DOHH2 (cell line): ENCODE results near the gene CTDP1.
"Not testable (repeated sequence)": the region's sequence is repeated elsewhere in the genome, so short reads cannot be mapped to it uniquely, and the experiment has no call there.

ENCODE experiments used
- H3F3A ChIP-seq: fragments of 200-600 bp; sonication (generic), shearing (Covaris generic); 2 replicates; pipeline ENCODE4 v1.6.0; 2016; ENCODE audit warnings: antibody characterized with exemption, mild to moderate bottlenecking; ENCODE audit not compliant: control insufficient read depth, insufficient read depth
- H3K27ac ChIP-seq: fragments of 200-600 bp; sonication (generic); 2 replicates; pipeline ENCODE4 v1.5.1; 2014; ENCODE audit warnings: low read depth, mild to moderate bottlenecking, low read length, moderate library complexity
- H3K27me3 ChIP-seq: fragments of 200-600 bp; sonication (generic); 2 replicates; pipeline ENCODE4 v1.6.1; 2014; ENCODE audit warnings: mild to moderate bottlenecking, low read length, mixed read lengths; ENCODE audit not compliant: control insufficient read depth
- H3K36me3 ChIP-seq: fragments of 200-600 bp; sonication (generic); 2 replicates; pipeline ENCODE4 v1.6.1; 2014; ENCODE audit warnings: mild to moderate bottlenecking, low read length, moderate library complexity, mixed read lengths; ENCODE audit not compliant: control insufficient read depth
- H3K4me1 ChIP-seq: fragments of 200-600 bp; sonication (generic); 2 replicates; pipeline ENCODE4 v1.6.1; 2014; ENCODE audit warnings: mild to moderate bottlenecking, low read length, mixed read lengths; ENCODE audit not compliant: control insufficient read depth
- H3K4me2 ChIP-seq: fragments of 200-600 bp; sonication (generic); 2 replicates; pipeline ENCODE4 v1.6.0; 2014; ENCODE audit warnings: mild to moderate bottlenecking, low read length, moderate library complexity
- H3K4me3 ChIP-seq: fragments of 200-600 bp; sonication (generic); 2 replicates; pipeline ENCODE4 v1.5.1; 2014; ENCODE audit warnings: mild to moderate bottlenecking, low read length, mixed read lengths
- H3K79me2 ChIP-seq: fragments of 200-600 bp; sonication (generic); 2 replicates; pipeline ENCODE4 v1.6.1; 2014; ENCODE audit warnings: mild to moderate bottlenecking, low read length, mixed read lengths; ENCODE audit not compliant: control insufficient read depth
- H3K9me2 ChIP-seq: fragments of 200-600 bp; sonication (generic); replicated peaks from 2 replicates; pipeline ENCODE4 v1.6.1; 2014; ENCODE audit warnings: mild to moderate bottlenecking, low read length, mixed read lengths; ENCODE audit not compliant: control insufficient read depth
- H3K9me3 ChIP-seq: fragments of 200-600 bp; sonication (generic); 2 replicates; pipeline ENCODE4 v1.6.1; 2014; ENCODE audit warnings: antibody characterized with exemption, low read length, mixed read lengths; ENCODE audit not compliant: control insufficient read depth, insufficient read depth
- H4K20me1 ChIP-seq: fragments of 200-600 bp; sonication (generic); 2 replicates; pipeline ENCODE4 v1.6.0; 2014; ENCODE audit warnings: low read depth, mild to moderate bottlenecking, antibody characterized with exemption, low read length, moderate library complexity; ENCODE audit not compliant: control insufficient read depth, insufficient read depth
- CTCF ChIP-seq: fragments of 200-600 bp; sonication (generic); IDR thresholded peaks from one replicate; pipeline ENCODE4 v1.5.1; 2014; ENCODE audit warnings: antibody characterized with exemption, mild to moderate bottlenecking, low read depth, low read length; ENCODE audit not compliant: poor library complexity, severe bottlenecking
- EZH2phosphoT487 ChIP-seq: fragments of 200-600 bp; sonication (generic); IDR thresholded peaks from 2 replicates; pipeline ENCODE4 v1.6.1; 2017; ENCODE audit warnings: borderline replicate concordance, mild to moderate bottlenecking, antibody characterized with exemption, low read length, moderate library complexity, mixed read lengths

CTDP1 gene

GRCh38 chr18:79718126-79718525, 38.5 kb downstream of the CTDP1 start:
- Histone ChIP-seq H3K27me3 (no peaks in the 10 kb centered on the region), H3K9me3 (no peaks in the 10 kb centered on the region), H4K20me1 (no peaks in the 10 kb centered on the region), H3K79me2 (no peaks in the 10 kb centered on the region; the same call in 1 of the 2 replicates), H3K4me2 (no peak overlapping the region), H3K27ac (no peak overlapping the region), H3K4me3 (no peak overlapping the region), H3F3A (no peaks in the 10 kb centered on the region), H3K36me3 (peaks cover 55% of the 10 kb centered on the region), H3K4me1 (no peaks in the 10 kb centered on the region), H3K9me2 (no peaks in the 10 kb centered on the region)
- TF ChIP-seq CTCF (no peak), EZH2phosphoT487 (no peak)

GRCh38 chr18:79718878-79719477, 39.4 kb downstream of the CTDP1 start:
- H3K9me2 ChIP-seq, result no peaks in the 10 kb centered on the region
- H3K79me2 ChIP-seq, result no peaks in the 10 kb centered on the region; the same call in 1 of the 2 replicates
- H3F3A ChIP-seq, result no peaks in the 10 kb centered on the region
- no peaks in the 10 kb centered on the region for H3K9me3 ChIP-seq
- TF ChIP-seq CTCF (no peak), EZH2phosphoT487 (no peak)
- no peaks in the 10 kb centered on the region for H4K20me1 ChIP-seq
- H3K27me3 ChIP-seq, result no peaks in the 10 kb centered on the region
- no peak overlapping the region for H3K4me2 ChIP-seq
- no peak overlapping the region for H3K27ac ChIP-seq
- no peak overlapping the region for H3K4me3 ChIP-seq
- H3K36me3 ChIP-seq, result peaks cover 53% of the 10 kb centered on the region
- H3K4me1 ChIP-seq, result no peaks in the 10 kb centered on the region

GRCh38 chr18:79719478-79720358, 40.1 kb downstream of the CTDP1 start:
- not testable (repeated sequence) for H3K79me2 ChIP-seq, H4K20me1 ChIP-seq, H3K4me3 ChIP-seq, H3K9me2 ChIP-seq, H3K27me3 ChIP-seq, H3K27ac ChIP-seq, H3K4me1 ChIP-seq, H3F3A ChIP-seq, H3K9me3 ChIP-seq, H3K4me2 ChIP-seq
- H3K36me3 ChIP-seq, result peaks cover 51% of the 10 kb centered on the region

GRCh38 chr18:79720359-79720733, 40.7 kb downstream of the CTDP1 start:
- Histone ChIP-seq H3F3A (no peaks in the 10 kb centered on the region), H3K4me2 (no peak overlapping the region), H3K79me2 (peaks cover 8% of the 10 kb centered on the region; the same call in 1 of the 2 replicates), H3K27ac (no peak overlapping the region), H3K9me3 (no peaks in the 10 kb centered on the region), H4K20me1 (no peaks in the 10 kb centered on the region), H3K4me1 (no peaks in the 10 kb centered on the region), H3K4me3 (no peak overlapping the region), H3K9me2 (no peaks in the 10 kb centered on the region), H3K27me3 (no peaks in the 10 kb centered on the region), H3K36me3 (peaks cover 52% of the 10 kb centered on the region)
- TF ChIP-seq EZH2phosphoT487 (no peak), CTCF (no peak)
